T-helper 1 cell treated with Interleukin-12 subunit alpha and Interleukin-12 subunit beta and Interleukin-4 antibody, amounts not matched to agents 30 ng/mL and 1 ng/mL, for 36 hours (primary cell): Measurements from ENCODE around the gene ZNF396. TPM values are rescaled to one million over a fixed set of nuclear protein-coding genes. Genes with fewer than 3 reads are reported as not detected.

ENCODE experiments used
- intact Hi-C: fragments of 100-400 bp; cut with micrococcal nuclease; formaldehyde crosslinking; loops from one replicate; pipeline ENCODE4 v1.15.1; 2024
- total RNA-seq: library from RNA; stranded (reverse); gene quantifications from 2 replicates; pipeline ENCODE4 v1.2.3, GENCODE V29; 2022

The ZNF396 gene
- total RNA-seq: 0.54 and 0.66 TPM in 2 replicates

DNA sequence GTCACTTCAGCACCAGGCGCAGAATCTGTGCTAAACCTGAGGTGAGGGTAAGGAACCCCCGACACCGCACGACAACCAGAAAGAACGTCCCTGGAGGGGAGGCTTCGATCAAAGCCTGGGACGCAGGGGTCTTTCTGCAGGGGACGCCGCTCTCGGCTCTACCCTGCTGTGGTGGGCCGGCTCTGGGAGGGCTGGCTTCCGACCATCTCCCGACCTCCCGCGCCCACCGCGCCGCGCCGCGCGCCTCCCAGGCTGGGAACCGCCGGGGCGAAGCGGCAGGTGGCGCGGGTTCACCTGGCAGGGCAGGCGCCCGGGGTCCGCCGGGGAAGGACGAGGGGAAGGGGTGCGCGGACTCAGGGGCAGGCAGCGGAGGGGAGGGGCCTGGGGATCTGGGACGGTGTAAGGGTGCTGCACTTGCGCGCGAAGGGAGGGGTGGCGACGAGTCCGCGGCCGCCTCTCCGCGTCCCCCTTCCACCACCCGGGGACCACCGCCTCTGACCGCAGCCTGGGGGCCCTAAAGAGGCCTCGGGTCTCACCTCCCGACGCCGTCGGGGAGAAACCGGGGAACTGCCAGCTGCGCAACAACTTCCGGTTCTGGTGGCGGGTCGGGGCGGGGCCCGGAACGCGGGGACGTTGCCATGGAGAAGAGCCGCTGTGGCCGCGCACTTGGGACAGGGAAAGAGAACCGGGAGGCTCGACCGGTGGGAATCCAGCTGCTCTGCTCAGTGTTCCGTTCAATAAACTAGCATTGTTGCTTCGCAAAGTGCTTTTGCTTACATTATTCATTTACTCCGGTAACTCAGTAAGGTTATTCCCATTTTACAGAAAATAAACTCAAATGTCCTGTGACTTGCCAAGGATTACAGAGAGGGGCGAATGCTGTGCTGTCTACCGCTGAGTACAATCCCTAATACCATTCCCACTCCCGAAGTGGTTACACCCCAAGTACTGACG, at the start of gene ZNF396:
TSS of gene ZNF396 (minus strand) at position 596 of the 954 bp plus-strand sequence. CDS start 3,045 bp downstream, outside the sequence.
- intact Hi-C loops: loop anchor here (1.0 to 2.0 kb wide), 5 partner anchors 33 to 146 kb away; partner anchors contain the start of genes INO80C, ZNF24 and ZSCAN30

DNA sequence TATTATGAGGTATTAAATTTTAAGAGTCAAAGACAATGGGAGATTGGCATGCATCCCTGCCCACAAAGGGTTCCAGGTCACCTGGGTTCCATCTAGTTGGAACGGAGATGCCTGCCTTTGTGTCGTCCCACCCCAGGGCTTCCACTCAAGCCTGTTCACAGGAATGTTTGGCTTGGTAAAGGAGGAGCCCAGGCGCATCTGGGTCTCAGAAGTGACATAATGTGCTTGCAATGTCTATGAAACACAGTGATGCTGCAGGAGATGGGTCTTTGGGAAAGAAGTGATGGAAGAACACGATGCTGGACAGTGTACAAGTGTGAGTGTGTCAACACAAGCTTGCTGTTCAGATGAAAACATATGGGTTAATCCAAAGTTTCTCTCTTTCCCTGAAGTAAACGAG, 49.6 kb upstream of the ZNF396 start:
- intact Hi-C loops: no loop called here

DNA sequence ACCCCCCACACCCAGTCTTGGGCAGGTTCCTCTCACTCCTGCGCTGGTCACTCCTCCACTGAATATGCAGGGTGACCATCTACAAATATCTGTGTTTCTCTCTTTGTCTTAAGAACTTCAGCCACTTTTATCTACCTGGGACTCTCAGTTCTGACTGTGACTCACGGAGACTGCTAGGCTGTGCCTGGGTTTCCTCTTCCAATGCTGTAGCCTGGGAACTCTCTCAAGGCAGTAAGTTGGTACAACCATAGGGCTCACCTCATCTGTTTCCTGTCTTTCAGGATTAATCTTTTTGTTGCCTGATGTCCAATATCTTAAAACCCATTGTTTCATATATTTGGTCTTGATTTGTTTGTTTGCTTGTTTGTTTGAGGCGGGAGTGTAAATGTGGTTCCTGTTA, 47.2 kb upstream of the ZNF396 start:
- intact Hi-C loops: no loop called here

DNA sequence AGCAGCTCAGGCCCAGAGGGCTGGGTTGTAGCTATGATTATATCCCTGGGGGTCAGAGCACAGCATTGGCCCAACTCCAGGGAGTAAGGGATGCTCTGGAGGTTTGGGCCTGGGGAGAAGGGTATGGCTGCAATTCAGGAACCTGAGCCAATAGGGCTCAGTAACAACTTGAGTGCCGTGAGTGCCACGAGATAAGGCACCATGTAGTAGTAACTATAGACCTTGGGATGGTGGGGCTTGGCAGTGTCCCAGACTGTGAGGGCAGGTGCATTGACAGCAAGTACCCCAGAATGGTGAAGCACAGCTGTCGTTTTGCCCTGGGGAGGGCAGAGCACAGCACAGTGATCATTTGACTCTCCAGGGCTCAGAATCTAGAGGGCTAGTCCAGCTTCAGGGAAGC, 45.1 kb upstream of the ZNF396 start:
- intact Hi-C loops: no loop called here

DNA sequence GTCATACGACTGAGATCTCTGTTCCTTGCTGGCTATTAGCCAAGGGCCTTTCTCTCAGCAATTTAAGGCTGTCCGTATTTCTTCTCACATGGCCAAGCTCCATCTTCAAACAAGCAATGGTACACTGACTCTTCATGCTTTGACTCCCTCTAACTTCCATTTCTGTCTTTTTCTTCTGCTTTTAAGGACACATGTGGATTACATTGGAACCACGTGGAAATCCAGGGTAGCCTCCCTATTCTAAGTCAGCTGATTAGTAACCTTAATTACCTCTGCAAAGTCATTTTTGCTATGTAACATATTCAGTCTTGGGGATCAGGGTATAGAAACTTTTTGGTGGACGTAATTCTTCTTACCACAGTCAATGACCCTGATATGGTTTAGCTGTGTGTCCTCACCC, 41.5 kb upstream of the ZNF396 start:
- intact Hi-C loops: no loop called here

DNA sequence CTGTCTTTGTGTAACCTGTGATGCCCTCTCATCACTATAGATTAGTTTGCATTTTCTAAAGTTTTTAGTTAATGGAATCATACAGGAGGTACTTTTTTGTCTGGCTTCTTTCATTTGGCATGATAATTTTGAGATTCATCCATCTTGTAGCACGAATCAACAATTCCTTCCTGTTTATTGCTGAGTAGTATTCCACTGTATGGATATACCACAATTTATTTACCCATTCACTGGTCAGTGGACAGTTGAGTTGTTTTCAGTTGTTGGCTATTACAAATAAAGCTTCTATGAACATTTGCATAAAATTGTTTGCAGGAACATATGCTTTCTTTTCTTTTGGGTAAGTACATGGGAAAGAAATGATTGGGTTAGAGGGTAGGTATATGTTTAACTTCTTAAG, 40.1 kb upstream of the ZNF396 start:
- intact Hi-C loops: no loop called here

DNA sequence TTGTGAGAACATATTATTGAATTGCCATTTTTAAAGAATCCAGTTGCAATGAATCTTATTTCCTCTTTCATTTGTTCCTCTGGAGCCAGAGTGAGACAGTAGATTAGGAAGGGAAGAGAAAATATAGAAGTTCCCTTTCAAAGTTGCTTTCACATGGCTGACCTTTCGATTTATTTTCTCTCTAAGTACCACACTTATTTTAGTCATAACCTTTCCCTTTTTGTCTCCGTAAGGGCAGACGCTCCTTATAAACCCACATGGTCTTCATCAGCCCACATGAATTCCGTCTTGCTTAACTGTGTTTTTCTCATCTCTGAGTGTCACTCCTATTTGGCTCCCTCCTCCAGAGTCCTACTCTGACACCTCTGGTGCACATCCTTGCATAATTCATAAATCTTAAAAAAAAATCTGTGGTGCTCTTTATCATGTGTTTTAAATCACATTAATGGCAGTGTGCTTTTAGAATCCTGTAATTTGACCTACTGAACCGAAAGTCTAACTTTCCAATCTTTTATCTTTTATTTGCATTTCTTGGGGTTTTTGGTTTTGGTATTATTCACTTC, 38.5 kb upstream of the ZNF396 start:
- intact Hi-C loops: no loop called here

DNA sequence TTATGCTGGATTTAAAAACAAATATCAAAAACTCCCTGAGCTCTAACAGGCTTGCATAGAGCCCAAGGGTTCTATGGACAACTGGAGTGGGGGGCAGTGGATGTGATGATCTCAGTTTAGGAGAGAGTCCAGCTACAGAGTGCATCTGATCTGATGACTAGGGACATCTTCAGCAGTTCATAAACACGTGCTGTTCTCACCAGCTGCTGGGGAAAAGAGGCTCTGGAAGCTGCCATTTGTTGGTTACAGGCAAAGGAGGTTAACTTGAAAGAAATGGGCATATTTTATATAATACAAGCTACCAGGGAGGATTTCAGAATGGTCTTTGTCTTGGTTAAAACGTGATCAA, 36.0 kb upstream of the ZNF396 start:
- intact Hi-C loops: no loop called here

DNA sequence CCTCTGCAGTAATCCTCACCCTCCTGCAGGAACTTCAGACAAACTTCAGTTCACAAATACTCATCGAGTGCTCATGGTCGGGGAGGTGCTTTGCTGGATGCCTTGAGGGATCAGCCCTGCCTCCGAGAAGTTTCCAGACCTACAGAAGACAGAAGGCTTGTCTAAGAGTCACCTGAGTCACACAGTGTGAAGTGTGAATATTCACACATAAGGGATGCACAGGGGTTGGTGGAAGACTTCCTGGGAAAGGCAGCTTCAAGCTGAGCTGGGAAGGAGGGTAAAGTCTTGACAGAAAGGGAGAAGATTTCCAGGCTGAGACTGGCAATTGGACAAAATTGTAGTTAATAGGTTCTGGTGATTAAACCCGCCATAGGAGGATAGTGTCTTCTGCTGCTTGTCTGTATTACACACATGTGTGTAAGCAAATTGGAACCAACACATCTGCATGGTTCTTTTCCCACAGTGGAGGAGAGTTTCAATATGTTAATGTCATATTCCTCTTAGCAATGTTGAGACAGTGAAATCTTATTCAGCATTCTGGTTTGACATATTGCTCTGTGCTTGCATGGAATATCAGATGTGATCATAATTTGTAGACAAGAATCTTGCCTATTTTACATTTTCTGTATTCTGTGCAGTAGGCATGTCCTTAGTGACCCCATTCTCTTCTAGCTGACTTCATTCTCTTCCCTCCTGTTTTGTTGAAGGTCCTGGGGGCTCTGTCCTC, 34.7 kb upstream of the ZNF396 start:
- intact Hi-C loops: no loop called here

DNA sequence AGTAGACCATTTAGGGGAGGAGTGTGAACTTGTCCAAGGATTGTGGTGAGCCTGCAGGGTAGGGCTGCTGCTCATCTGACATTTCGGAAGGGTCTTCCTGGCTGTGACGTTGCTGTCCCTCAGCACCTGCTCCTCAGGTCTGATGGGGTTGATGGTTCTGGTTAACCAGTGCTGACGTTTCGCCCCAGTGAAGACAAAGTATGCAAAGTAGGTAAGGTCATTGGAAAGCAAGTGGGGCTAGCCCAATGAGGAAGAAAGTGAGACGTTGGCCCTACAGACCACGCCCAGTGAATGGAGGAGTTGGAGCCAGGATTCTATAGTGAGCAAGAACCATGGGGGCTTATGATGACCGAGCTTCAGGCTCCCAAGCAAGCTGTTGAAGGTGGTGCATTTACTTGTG, 33.4 kb upstream of the ZNF396 start:
- intact Hi-C loops: no loop called here

DNA sequence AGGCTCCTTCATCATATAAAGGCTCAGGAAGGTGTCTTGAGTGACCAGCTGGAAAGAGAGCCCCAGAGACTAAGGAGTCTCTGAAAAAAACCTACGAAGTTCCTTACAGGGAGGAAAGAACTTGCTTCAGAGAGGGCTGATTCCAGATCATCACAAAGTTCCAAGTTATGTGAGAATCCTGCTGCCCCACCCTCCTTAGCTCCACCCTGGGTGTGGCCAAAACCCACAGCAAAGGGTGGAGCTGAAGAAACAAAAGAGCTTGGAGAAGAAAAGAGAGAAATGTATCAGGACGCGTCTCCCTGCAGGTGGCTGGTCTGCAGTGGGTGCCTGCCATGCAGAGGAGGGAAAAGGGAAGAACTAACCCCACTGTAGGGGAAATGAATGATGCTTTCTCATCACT, 32.8 kb upstream of the ZNF396 start:
- intact Hi-C loops: loop anchor here (2.0 to 10.0 kb wide), 2 partner anchors 207 to 275 kb away; no protein-coding TSS in a partner anchor

DNA sequence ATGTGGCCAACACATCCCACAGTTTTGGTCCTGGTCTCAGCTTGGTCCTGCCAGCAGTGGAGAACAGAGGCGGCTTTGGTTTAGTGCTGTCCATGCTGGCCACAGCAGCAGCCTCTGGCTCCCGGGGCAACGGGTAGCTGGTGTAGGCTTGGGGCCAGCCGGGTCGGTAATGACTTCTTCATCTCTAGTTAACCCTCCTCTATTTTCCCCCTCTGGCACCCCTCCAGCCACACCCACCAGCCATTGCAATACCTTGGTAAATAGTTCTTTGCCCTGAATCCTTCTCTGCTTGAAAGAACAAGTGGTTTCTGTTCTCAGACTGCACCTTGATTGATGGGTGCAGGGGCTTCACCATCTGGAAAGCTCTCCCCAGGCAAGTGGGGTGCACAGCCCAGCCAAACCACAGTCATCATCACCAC, 31.7 kb upstream of the ZNF396 start:
- intact Hi-C loops: loop anchor here (1.0 to 10.0 kb wide), 9 partner anchors 23 to 875 kb away; partner anchors contain the start of genes INO80C and ZNF24

DNA sequence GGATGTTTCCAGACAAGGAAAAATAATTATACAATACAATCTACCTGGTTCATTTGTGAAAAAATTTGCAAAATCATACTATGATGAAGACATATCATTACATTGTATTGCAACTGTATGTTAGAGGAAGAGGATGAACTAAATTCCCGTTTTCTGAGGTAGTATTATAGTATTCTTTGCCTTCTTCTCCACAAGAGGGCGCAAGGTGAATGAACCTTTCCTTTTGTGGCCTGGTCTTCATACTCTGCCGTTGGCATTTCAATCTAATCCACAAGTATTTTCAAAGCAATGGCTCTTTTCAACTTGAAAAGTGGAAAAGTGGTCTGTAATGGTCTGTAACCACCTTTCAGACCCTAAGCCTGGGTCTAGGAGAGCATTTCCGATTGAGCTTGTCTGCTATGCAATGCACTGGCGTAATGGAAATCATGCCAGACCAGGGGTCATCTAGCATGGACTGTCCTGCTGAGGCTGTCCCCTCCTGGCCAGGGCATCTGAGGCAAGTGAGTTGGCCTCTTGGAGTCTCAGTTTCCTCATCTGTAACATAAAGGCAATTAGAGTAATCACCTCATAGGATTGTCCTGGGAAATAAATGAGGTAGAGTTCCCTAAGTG, 30.8 kb upstream of the ZNF396 start:
- intact Hi-C loops: loop anchor here (1.0 to 10.0 kb wide), 9 partner anchors 22 to 876 kb away; partner anchors contain the start of genes INO80C and ZNF24

DNA sequence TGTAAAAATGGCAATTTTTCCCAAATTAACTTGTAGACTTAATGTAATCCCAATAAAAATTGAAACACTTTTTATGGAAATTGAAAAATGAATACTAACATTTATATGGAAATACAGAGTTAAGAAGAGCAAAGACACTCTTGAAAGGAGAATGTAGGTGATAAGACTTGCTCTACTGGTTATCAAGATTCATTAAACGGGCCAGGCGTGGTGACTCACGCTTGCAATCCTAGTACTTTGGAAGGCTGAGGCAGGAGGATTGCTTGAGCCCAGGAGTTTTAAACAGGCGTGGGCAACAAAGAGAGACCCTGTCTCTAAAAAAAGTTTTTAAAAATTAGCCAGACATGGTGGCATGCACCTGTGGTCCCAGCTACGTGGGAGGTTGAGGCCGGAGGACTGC, 29.5 kb upstream of the ZNF396 start:
- intact Hi-C loops: loop anchor here (10.0 kb wide), 1 partner anchor 278 kb away; no protein-coding TSS in a partner anchor

DNA sequence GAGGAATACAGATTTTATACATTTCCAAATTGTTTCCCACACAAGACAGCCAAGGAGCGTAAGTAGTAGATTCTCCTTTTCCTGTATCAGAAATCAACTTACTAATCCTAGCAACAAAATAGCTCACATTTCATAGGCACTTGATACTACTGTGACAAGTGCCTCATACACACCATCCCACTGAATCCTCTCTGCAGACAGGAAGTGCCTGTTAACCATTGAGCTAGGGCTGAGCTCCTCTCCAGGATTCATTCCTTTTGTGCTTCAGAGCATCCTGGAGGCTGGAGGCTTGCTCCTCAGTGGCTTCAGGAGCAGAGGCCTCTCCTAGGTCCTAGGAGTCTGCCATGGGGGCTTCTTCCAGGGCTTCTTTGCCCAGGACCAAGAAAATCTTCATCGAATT, 20.8 kb upstream of the ZNF396 start:
- intact Hi-C loops: no loop called here

DNA sequence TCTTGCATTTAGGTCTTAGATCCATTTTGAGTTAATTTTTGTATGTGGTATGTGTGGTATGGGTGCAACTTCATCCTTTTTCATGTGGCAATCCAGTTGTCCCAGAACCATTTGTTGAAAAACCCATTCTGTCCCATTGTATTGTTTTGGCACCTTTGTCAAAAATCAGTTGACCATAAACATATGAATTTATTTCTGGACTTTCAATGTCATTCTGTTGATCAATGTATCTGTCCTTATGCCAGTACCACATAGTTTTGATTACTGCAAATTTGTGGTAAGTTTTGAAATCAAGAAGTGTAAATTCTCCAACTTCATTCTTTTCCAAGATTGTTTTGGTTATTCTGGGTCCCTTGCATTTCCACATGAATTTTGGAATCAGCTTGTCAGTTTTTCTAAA, 16.6 kb upstream of the ZNF396 start:
- intact Hi-C loops: no loop called here

DNA sequence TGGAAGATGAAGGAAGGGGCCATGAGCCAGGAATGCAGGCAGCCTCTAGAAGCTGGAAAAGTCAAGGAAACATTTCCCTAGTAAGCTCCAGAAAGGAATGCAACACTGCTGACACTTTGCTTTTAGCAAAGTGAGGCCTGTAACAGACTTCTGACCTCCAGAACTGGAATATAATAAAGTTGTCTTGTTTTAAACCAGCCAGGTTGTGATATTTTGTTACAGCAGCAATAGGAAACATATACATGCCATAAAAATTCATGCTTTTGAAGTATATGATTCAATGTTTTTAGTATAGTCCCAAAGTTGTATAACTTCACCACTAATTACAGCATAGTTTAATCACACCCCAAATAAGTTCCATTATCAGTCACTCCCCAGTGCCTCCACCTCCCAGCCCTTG, 15.2 kb upstream of the ZNF396 start:
- intact Hi-C loops: no loop called here

DNA sequence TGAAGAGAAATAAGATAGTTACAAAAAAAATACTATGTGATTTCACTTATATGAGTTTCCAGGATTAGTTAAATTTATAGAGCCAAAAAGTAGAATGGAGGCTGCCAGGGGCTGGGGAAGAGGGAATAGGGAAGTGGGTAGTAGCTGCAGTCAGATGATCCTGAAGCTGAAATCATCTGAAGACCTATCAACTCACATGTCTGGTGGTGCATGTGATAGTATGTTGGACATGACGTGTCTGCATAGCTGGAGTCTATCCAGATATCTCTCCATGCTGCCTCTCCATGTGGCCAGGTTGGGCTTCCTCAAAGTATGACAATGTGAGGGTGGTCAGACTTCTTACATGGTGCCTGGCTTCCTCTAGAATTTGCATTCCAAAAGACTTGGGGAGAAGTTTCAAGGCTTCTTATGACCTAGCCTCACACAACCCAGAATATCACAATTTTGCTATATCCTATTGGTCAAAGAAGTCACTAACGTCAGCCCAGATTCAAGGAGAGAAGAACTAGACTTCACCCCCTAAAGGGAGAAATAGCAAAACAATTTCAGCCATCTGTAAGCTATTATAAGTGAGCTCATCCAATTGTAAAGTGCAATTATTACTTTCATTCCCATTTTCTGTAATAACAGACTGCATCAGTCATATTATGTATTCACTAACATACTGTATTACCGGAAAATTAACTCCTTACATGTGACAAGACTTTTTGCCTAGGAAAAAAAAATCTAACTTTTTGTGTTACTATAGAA, 14.0 kb upstream of the ZNF396 start:
- intact Hi-C loops: no loop called here

DNA sequence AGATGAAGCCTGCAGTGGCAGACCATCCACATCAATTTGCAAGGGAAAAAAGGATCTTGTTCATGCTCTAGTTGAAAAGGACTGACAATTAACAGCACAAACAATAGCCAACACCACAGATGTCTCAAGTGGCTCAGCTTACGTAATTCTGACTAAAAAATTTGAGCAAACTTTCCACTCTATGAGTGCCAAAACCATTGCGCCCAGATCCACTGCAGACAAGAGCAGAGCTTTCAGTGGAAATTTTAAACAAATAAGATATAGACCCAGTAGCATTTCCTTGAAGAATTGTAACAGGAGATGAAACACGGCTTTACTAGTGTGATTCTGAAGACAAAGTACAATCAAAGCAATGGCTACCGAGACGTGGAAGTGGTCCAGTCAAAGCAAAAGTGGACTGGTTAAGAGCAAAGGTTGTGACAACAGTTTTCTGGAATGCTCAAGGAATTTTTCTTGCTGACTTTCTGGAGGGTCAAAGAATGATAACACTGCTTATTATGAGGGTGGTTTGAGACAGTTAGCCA, 12.0 kb upstream of the ZNF396 start:
- intact Hi-C loops: loop anchor here (5.0 to 10.0 kb wide), 2 partner anchors 524 to 583 kb away; partner anchors contain the start of gene RMP24

DNA sequence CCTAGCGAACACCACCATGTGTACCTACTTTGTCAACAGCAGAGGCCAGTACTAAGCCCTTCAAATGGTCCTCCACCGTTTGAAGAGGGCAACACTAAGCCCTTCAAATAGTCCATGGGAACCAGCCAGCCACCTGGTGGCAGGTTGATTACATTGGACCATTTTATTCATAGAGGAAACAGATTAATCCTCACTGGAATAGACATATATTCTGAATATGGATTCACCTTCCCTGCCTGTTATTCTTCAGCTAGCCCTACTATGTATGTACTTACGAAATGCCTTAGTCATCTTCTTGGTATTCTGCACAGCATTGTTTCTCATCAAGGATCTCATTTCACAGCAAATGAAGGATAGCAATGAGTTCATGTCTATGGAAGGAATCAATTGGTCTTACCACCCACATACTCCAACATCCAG, 10.0 kb upstream of the ZNF396 start:
- intact Hi-C loops: loop anchor here (1.0 to 10.0 kb wide), 3 partner anchors 381 to 585 kb away; partner anchors contain the start of gene RMP24
